ENCODE results near the gene RBMY1D.
"Not testable (repeated sequence)": the region's sequence is repeated elsewhere in the genome, so short reads cannot be mapped to it uniquely, and the experiment has no call there.

- TF ChIP-seq CTCF (IDR thresholded peaks at IDR 0.05; ENCODE audit: borderline replicate concordance, extremely low read depth, low read length, poor library complexity, severe bottlenecking); EZH2 (IDR thresholded peaks at IDR 0.05; ENCODE audit: borderline replicate concordance, low read depth, low read length, severe bottlenecking): not testable (repeated sequence)
Measured at GRCh38 chrY:21894426-21894825, at the start of gene RBMY1D.
